NOMO-1 (cell line): Measurements from ENCODE around the gene DOCK6.
"Not testable (repeated sequence)": the region's sequence is repeated elsewhere in the genome, so short reads cannot be mapped to it uniquely, and the experiment has no call there.

Source experiments
- DNase-seq, 2 experiments: peaks; one replicate each; lab custom pipeline; 2025; ENCODE audit not compliant: unreplicated experiment in 2 of 2; lab: John Stamatoyannopoulos, UW

The DOCK6 gene

GRCh38 chr19:11177592-11177991 is 84.7 kb downstream of the DOCK6 start:
- no peak for DNase-seq

- no peak for DNase-seq
Observed at GRCh38 chr19:11176466-11177193, 85.7 kb downstream of the DOCK6 start.

GRCh38 chr19:11175920-11176319 is 86.4 kb downstream of the DOCK6 start:
- DNase-seq, result no peak

- no peak for DNase-seq
Observed at GRCh38 chr19:11174336-11174735, 88.0 kb downstream of the DOCK6 start.

GRCh38 chr19:11173516-11174155 is 88.7 kb downstream of the DOCK6 start:
- DNase-seq, result no peak

- DNase-seq, result no peak
Observed at GRCh38 chr19:11172576-11172975, 89.7 kb downstream of the DOCK6 start.

- DNase-seq, result no peak
Observed at GRCh38 chr19:11171144-11171543, 91.2 kb downstream of the DOCK6 start.

- DNase-seq, result no peak
Observed at GRCh38 chr19:11169896-11170678, 92.2 kb downstream of the DOCK6 start.

- DNase-seq, result no peak
Observed at GRCh38 chr19:11168568-11168967, 93.8 kb downstream of the DOCK6 start.

- DNase-seq, result no peak
Observed at GRCh38 chr19:11166281-11167142, 95.8 kb downstream of the DOCK6 start.

- no peak for DNase-seq
Observed at GRCh38 chr19:11165486-11166030, 96.8 kb downstream of the DOCK6 start.

- DNase-seq, result no peak
Observed at GRCh38 chr19:11164879-11165406, 97.4 kb downstream of the DOCK6 start.

- no peak for DNase-seq
Observed at GRCh38 chr19:11164296-11164695, 98.0 kb downstream of the DOCK6 start.

GRCh38 chr19:11160440-11160768 is 101.9 kb downstream of the DOCK6 start:
- not testable (repeated sequence) for DNase-seq

- DNase-seq, result no peak
Observed at GRCh38 chr19:11159598-11160439, 102.5 kb downstream of the DOCK6 start.

GRCh38 chr19:11155373-11156120 is 106.8 kb downstream of the DOCK6 start, which contains the start of gene SPC24:
Gene SPC24, minus strand, starts transcription at chr19:11155782. Its CDS starts 6 bp downstream, at chr19:11155776.
- peak; percentile 98 to 99 for DNase-seq

GRCh38 chr19:11154683-11155047 is 107.7 kb downstream of the DOCK6 start:
- DNase-seq, result no peak

GRCh38 chr19:11152318-11153062 is 109.8 kb downstream of the DOCK6 start:
- no peak for DNase-seq
